Inflammatory macrophage treated with lipopolysaccharide for 4 hours (primary cell): ENCODE results near the gene BCAR3.
A peak's percentile ranks its signal among the peaks of the same experiment; 100 is the strongest.
"Not testable (repeated sequence)": the region's sequence is repeated elsewhere in the genome, so short reads cannot be mapped to it uniquely, and the experiment has no call there.

Experiments used
- DNase-seq: peaks from one replicate; pipeline ENCODE4 v3.0.0-alpha.2; 2020

BCAR3 gene

DNA sequence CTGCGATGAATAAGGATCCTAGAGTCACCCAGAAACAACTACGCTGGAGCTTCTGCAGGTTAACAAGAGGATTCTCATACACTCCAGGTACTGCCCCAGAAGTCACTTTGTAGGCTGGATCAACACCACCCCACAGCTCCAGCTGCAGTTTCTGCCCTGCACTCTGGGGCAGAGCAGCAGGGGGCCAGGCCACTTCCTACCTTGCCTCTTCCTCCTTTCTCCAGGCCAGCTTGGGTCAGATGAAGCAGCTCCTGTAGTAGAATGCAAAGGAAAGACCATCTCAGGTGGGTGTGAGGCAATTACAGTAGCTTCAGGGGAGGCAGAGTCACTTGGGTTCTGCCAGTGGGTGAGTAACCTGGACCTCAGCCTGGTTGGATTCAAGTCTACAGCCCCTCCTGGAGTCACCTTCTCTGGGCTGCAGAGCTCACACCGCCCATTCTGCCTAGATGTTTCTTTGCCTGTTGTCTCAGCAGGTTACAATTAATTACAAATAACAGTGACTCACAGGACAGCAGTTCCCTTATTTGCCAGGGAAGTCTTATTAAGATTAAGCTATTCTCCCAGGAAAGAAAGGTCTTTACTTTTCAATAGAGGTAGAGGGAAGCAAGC is 24.4 kb upstream of the BCAR3 start:
- peak; percentile 55 for DNase-seq

DNA sequence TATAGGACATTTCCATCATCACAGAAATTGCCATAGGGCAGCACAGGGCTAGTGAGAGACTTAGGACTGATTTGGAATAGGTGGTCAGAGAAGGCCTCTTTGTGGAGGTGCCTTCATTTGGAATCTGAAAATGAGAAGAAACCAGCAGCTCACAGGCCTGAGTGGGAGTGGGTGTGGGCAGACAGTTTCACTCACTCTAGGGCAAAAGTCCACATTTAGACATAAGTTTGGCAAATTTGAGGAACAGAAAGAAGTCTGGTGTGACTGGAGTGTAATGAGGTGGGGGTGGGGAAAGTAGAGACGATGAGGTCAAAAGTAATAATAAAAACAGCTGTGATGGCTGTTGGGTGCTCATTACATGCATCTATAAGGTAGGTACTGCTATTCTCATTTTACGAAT is 22.4 kb upstream of the BCAR3 start:
- peak; percentile 98 for DNase-seq

DNA sequence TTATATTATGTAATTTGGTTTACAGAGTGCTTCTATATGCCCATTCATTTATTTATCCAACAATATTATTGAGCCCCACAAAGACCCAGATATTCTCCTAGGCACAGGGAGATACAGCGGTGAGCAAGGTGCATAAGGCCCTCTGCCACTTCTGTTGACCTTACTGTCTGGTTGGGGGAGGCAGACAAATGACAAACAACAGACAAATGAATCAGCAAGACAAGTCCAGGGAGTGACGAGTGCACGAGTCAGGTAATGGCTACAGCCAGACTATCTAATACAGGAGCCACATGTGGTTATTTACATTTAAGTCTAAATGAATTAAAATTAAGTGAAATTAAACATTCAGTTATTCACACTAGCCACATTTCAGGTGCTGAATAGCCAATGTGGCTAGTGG is 22.0 kb upstream of the BCAR3 start:
- peak; percentile 47 for DNase-seq

DNA sequence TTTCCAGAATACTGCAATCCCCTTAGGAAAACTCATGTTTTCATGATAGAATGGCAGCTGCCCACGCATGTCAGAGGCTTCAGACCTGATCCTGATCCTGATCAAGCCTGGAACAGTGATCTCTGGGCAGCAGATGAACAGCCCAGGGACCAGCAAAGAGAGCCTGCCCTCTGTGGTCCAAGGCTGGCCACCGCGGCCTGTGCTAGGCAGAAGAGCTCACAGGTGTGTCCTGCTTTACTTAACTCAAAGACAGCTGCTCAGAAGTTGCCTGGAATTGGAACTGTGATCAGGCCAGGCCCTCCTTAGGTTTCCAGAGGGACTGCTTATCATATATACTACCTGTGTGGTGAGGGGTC is 21.2 kb upstream of the BCAR3 start:
- no peak for DNase-seq

DNA sequence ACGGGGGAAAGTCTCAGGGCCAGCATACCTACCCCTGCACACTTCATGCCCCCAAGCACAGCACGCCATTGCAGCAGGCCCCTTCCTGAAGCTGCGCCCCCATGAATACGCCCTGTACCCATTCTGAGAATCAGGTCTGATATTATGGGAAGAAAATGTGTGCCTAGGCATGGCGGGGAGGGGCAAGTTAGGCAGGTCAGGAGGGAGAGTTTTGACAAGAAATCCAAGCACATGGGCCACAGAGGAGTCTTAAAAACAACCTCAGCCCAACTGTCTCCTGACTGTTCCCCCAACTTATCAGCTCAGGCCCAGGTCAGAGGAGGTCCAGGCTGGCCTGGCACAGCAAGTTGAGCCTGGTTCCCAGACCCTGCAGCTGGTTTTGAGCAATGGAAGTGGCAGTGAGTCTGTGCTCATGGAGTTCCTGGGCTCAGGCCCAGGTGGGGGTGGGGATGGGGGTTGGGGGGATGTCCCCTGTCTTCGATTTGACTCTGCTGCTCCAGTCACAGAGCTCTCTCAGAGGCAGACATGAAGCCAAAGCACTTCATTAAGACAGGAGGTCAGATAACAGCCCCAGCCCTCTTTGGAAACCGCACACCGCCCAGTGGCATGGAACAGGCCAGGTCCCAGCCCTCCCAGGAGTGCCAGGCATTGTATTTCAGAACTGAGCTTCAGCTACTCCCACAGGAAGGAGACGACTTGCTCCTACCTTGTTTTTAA is 20.6 kb upstream of the BCAR3 start:
- no peak for DNase-seq

DNA sequence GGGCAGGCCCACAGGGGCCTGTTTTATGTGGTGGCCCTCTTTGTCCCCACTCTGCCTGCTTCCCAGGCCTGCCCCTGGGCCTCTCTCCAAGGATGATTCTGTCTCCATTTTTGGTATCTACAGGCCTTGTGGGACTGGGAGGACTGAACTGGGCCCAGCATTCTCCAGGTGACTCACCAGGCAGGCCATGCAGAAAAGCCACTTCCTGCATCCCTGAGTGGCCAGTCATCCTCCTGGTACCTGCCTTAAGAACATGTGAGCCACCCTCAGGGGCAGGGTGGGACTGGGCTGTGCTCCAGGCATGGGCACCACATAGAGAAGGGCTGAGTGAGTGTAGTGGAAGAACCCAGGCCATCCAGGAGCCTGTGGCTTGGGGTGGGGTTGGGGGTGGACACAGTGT is 20.0 kb upstream of the BCAR3 start:
- no peak for DNase-seq

DNA sequence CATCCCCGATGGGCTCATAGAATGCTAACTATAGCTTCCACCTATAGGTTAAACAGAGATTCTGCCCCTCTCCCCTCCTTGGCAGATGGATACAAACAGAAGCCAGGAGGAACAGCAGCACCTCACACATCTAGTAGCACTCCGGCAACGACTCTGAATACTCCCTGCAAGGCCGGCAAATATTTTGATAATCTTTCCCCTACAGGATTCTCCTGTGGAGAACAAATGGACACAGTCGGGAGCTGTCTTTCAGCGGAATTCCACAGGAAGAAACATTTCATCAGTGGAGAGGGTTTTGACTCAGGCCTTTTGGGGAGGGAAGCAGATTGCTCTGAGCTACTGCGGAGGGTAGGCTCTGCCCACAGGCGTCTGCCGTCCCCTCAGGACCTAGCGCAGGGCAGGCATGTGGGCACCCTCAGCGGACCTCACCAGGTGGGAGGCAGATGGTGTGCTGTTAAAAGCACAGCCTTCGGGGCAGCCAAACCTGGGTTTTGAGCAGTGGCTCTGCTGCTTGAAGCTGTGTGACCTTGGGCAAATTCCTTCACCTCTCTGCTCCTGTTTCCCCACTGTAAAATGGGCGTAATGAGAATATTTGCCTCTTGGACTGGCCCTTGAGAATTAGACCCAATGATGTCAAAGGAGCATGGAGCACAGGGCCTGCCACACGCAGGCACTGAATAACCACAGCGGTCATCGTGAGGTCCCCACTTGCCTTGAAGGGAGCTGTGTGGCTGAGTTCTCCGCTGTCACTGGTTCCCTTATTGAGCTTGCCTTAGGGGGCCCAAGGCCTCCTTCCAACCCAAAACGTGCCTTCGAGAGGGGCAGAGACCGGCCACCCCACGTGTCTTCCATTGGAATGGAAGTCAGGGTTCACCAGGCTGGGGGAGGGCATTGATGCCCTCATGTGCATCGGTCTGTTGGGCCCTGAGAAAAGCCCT is 19.2 kb upstream of the BCAR3 start:
- no peak for DNase-seq

DNA sequence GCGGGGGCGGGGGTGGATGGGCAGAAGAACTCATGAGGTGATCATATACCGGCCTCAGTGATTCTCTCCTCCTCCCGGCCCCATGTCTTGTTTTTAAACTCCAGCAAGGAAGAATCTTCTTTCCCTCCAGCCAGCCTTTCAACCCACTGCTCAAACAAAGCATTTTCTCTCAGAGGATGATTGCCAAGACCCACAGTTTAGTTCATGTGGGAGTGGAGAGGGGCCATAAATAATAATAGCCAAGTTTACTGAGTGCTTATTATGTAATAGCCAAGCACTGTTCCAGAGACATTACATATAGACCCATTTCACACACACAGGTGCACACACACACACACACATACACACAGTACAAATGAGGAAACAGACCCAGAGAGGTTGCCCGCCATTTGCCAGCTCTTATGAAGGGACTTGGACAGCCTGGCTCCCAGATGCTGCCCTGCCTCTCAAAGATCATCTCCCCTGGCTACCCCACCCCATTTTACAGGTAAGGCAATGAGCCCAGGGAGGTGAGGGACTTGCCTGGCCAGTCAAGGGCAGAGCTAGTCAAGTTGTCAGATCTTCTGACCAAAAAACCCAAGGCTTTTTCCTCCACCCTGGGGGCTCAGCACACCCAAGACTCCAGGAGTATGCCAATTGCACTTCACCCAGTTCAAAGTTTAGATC is 18.0 kb upstream of the BCAR3 start:
- no peak for DNase-seq

DNA sequence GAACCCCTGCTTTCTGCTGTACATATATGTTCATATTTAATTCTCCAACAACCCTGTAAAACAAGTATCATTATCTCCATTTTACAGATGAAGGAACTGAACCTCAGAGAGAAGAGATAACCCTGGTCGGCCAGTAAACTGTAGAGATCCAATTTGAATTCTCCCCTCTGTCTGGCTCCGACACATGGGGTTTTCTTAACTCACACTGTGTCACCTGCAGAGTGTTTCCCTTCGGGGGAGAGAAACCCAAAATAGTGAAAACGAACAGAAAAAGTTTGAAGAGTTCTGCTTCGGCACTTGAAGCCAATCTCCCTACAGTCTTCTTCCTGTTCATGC is 17.4 kb upstream of the BCAR3 start:
- DNase-seq: no peak

DNA sequence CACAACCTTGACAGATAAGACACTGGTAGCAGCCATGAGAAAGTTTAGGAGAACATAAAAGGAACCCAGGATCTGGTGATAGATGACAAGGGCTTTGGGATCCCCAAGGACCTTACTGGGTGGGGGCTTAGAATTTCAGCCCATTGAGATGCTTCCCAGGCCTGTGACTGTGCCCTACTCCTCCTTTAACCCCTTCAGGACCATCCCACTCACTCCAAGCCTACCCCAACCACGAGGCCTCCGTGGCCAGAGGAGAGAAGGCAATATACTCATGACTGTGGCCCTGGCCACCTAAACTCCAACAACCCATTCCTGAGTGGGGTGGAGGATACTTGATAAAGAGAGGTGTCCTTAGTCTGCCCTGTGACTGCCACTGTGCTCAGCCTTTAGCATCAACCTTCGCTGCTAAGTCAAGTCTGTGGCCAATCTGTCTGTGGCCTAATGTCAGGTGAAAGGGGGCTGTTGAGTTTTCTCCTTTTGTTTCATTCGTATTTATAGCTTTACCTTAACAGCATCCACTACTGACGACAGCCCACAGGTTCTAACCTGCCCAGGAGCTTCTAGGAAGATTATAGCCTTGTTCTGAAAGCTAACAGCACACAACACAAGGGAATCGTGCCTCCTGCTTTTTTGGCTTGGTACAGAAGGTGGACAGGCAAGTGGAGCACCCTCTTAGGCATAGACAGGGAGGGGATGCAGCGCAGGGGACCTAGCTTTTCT is 16.9 kb upstream of the BCAR3 start:
- no peak for DNase-seq

DNA sequence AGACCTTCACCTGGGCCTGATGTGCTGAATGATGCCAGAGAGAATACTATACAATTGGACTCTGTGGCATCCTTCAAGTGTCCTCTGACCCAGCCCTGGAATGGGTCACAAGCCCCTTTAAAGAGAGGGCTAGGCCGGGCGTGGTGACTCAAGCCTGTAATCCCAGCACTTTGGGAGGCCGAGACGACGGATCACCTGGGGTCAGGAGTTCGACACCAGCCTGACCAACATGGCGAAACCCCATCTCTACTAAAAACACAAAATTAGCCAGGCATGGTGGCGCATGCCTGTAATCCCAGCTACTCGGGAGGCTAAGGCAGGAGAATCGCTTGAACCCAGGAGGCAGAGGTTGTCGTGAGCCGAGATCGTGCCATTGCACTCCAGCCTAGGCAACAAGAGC is 15.9 kb upstream of the BCAR3 start:
- DNase-seq: not testable (repeated sequence)

DNA sequence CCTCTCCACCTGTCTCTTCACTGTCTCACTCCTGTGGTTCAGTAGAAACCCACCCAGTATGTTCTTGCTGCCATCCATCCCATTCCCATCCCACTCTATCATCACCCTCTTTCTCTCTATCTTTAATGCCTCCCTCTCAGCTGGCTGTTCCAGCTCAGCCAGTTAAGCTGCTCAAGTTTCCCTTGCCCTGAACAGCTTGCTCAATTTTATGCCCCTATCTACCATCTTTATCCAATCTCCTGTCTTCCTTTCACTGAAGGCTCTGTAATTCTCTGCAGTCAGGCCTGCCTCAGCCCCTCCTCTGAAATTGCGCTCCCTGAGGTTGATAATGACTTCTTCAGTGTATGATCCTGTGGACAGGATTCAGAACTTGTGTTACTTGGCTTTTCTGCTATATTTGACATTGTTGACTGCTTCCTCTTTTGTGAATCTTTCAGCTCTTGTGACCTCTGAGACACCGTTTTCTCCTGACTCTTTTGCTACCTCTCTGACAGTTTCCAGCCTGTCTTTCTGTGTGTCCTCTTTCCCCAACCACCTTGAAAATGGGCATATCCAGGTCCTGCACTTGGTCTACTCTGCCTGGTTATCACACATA is 13.9 kb upstream of the BCAR3 start:
- DNase-seq: peak; percentile 76

DNA sequence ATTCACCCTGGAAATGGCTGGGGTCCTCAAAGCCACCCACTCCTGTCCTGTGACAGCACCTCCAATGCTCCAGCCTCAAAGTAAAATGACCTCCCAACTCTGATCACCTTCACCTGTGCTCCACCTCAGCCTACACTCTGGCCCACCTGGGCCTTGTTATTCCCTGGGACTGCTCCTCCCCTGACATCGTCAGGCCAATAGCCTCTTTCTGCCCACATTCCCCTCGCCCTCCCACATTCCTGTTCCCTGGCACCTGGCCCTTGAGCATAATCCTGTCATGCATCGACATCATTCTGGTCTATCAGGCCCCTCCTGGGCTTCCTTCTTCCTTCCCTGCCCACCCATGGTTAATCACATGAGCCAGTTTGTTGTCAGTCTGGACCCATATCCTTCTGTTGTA is 13.2 kb upstream of the BCAR3 start:
- DNase-seq: no peak

DNA sequence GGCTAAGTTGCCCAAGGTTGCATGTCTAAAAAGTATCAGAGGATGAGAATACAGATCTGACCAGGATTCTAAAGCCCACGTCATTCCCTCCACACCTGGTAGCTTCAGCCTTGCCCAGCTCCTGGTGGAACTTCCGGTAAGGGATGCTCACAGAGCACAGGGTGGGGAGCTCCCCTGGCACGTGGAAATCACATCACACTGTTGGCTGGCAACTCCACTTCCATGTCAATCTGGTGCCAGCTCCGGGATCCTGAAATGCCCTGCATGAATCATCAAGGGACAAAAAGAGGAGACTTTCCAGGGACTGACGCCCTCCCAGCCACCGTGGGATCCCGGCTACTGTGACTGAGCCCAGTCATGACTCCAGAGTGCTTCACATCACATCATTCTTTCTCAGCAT is 12.4 kb upstream of the BCAR3 start:
- no peak for DNase-seq

DNA sequence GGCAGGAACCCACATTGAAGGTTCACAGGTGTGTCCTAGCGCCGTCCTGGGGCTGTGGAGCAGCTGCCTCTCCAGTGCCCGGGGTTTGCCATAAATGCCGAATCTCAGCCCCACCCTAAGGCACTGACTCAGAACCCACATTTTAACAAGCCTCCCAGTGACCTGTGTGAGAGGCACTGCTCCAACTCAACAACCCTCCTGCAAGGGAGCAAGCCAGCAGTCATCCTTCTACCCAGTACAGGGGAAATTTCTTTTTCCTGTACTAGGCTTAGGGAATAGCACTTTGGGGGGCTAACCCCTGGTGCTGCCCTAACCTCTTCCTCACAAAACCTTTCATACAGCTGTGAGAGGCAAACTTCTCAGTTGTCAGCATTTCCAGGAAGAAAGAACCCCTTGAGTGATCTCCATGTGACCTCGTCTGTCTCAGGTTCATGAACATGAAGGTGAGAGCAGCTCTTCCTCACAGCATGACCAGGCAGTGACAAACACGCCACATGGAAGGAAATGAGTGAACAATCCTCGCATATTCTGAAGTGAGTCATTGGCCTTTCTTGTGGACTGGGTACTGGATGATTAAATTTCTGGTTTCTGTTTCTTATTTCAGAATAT is 11.4 kb upstream of the BCAR3 start:
- peak; percentile 95 for DNase-seq

DNA sequence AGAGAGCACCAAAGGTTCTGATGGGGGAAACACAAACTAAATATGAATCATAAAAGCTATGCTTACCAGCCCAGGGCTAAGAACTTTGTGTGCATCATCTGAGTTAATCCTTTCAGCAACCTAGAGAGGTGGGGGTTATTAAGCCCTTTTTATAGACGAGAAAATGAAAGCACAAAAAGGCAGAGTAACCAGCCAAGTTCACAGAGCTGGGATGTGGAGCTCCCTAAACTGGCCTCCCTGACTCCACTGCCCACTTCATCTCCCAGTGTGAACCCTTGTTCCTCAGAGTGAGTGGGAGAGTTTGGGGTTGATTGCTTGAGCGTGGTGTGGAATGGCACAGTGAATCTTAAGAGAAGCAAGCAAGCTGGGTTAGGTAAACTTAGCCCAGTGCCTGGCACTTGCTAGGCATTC is 10.8 kb upstream of the BCAR3 start:
- DNase-seq: peak; percentile 31

DNA sequence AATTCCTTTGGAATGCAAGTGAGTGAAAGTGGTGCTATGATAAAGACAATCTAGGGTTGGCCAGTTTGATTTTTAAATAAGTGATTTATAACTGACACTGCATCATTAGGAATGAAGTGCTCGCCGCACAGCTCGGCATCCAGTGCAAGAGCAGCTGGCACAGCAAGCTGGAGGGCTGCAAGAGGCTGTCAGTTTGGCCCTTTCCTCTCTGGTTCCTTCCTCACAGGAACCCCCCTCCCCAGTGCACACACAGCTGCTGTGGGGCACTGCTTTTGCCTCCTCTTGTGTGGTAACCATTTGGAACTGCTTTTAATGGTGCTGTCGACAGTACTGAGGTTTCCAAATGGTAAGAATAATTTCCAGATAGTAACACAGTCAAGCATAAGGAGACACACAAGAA is 10.4 kb upstream of the BCAR3 start:
- no peak for DNase-seq

DNA sequence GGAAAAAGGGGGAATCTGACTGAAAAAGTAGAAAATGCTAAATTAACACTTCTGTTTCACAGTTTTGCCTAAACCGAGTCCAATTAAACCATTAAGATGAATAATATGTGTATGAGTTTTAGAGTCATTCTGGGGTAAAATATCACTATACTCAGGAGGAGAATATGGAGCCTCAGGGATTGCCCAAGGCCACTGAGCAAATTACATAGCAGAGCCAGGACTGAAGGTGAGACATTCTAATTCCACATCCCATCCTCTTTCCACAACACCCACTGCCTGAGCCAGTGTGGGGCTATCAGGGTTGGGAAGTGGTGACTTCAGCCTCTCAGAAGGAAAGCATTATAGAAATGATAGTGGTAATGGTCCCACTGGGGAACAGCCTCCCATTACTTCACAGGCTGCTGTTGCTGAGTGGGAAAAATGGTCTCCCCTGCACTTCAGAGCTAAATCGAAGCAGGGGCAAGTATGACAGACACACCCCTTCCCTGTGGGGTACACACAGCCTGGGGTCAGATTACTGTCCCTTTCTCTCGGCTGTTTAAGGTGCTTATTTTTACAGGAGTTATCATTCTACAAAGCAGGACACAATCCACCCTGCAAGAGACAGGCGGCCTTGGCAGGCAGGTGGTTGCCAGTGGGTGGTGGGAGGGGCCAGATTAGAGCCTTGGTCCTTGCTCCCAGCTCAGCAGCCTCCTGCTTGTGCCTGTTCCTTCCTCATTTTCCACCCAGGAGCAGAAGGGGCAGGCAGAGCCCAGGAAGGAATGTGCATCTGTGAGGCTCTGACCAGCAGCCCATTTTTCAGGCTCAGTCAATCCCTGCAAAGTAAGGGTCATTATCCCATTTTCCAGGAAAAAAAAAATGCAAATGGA is 9.5 kb upstream of the BCAR3 start:
- DNase-seq: no peak

DNA sequence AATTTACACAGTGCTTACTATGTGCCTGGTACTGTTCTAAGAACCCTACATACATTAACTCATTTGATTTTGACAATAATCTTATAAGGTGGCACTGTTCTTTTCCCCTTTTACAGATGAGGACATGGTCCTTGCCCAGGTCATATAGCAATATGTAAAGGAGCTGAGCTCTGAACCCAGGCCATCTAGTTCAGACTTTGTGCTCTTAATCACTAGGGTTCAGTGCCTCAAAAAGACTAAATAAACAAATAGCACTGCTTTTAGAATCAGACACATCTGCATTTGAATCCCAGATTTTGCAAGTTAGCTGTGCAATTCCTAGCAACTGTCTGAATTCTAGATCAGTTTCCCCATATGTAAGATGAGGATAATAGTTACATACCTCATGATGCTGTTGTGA is 8.7 kb upstream of the BCAR3 start:
- DNase-seq: no peak

DNA sequence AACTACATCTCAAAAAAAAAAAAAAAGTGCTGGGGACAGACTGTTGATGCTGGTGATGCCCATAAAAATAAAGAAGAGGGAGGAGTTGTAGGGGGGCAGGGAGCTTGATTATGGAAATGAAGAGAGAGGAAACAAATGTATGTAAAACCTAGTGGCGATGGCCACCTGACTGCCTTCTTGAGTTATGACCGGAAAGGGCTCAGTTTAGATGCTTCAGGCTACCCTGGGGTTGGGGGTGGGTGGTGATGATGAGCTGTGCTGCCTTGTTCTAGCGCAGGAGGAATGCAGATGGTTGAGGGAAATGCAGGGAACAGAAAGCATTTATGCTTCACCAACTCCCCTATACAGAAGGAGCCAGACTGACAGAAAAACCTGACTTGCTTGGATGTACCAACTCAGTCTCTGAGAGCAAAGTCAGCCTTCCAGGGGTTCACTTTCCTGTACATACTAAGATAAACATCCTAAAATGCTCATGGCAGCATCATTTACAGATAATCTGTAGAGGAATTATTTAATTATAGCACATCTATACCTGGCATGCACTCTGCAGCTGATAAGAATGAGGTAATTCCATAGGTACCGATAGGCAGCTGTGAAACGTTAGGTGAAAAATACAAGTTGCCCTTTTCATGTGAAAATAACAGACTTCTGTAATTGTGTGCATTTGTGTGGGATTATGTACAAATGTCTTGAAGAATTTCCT is 8.0 kb upstream of the BCAR3 start:
- DNase-seq: no peak
